CD4-positive, alpha-beta T cell treated with Interleukin-6 for 4 hours (primary cell): ENCODE data around the gene CADM1.

Experiments used
- DNase-seq: peaks from one replicate; pipeline ENCODE4 v3.0.0-alpha.2; 2020; ENCODE audit warnings: mixed read lengths

CADM1 gene

GRCh38 chr11:115313224-115313838 lies 190.9 kb downstream of the CADM1 start:
- DNase-seq, result no peak

GRCh38 chr11:115311949-115312348 lies 192.3 kb downstream of the CADM1 start:
- no peak for DNase-seq

GRCh38 chr11:115306689-115307088 lies 197.5 kb downstream of the CADM1 start:
- DNase-seq, result no peak

GRCh38 chr11:115304774-115305472 lies 199.3 kb downstream of the CADM1 start:
- DNase-seq, result no peak

GRCh38 chr11:115303929-115304531 lies 200.2 kb downstream of the CADM1 start:
- DNase-seq, result no peak

- no peak for DNase-seq
Measured at GRCh38 chr11:115302946-115303703, 201.1 kb downstream of the CADM1 start.

GRCh38 chr11:115300660-115301428 lies 203.4 kb downstream of the CADM1 start:
- DNase-seq, result no peak

- no peak for DNase-seq
Measured at GRCh38 chr11:115298300-115299012, 205.8 kb downstream of the CADM1 start.

GRCh38 chr11:115297330-115297729 lies 206.9 kb downstream of the CADM1 start:
- DNase-seq, result no peak

GRCh38 chr11:115291325-115291724 lies 212.9 kb downstream of the CADM1 start:
- DNase-seq, result no peak

GRCh38 chr11:115290893-115291292 lies 213.3 kb downstream of the CADM1 start:
- no peak for DNase-seq

GRCh38 chr11:115290479-115290878 lies 213.7 kb downstream of the CADM1 start:
- DNase-seq, result no peak

- DNase-seq, result no peak
Measured at GRCh38 chr11:115287266-115287665, 216.9 kb downstream of the CADM1 start.

GRCh38 chr11:115286614-115287013 lies 217.6 kb downstream of the CADM1 start:
- no peak for DNase-seq

GRCh38 chr11:115284773-115285172 lies 219.4 kb downstream of the CADM1 start:
- no peak for DNase-seq

- DNase-seq, result no peak
Measured at GRCh38 chr11:115282923-115283322, 221.3 kb downstream of the CADM1 start.

GRCh38 chr11:115280775-115281174 lies 223.4 kb downstream of the CADM1 start:
- DNase-seq, result no peak

GRCh38 chr11:115279813-115280761 lies 224.1 kb downstream of the CADM1 start:
- DNase-seq, result no peak

- no peak for DNase-seq
Measured at GRCh38 chr11:115276799-115277198, 227.4 kb downstream of the CADM1 start.

- DNase-seq, result no peak
Measured at GRCh38 chr11:115276191-115276590, 228.0 kb downstream of the CADM1 start.

GRCh38 chr11:115275045-115275444 lies 229.2 kb downstream of the CADM1 start:
- DNase-seq, result no peak
